ENCODE data around the gene ADAM22.
"Not testable (repeated sequence)": the region's sequence is repeated elsewhere in the genome, so short reads cannot be mapped to it uniquely, and the experiment has no call there.

The ADAM22 gene

DNA sequence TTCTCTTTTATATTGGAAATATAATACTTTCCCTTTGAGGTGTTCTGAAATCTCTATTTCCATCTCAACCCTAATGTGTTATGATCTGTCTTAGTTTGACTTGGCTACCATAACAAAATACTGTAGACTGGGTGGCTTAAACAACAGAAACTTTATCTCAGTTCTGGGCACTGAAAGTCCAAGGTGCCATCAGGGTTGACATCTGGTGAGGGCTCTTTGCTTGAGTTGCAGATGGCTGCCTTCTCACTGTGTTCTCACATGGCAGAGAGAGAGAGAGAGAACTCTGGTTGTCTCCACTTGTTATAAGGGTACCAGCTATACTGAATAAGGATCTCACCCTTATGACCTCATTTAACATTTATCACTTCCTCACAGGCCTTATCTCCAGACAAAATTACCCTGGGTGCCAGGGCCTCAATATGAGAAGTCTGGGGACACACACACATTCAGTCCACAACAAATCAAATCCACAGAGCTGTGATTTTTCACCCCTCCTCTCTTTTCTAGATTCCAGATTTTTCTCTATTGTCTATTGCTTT is 181.3 kb downstream of the ADAM22 start:
- DNase-seq, result no peak

DNA sequence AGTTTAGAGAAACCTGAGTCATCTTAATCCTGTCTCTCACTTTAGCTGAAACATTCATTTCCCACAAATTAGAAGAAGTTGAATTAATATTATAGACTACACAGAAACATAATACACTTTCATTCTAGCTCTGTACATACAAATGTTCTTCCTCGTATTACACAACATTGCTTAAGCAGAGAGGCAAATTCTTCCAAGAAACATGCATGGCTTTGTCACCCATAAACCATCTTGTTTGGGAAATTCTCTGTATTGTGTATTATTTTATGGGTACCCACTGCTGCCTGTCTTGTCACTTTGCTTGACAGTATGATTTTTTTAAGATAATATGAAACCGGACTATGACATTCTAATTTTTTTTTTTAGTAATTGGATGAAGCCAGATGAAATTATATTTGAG is 181.8 kb downstream of the ADAM22 start:
- no peak for DNase-seq

DNA sequence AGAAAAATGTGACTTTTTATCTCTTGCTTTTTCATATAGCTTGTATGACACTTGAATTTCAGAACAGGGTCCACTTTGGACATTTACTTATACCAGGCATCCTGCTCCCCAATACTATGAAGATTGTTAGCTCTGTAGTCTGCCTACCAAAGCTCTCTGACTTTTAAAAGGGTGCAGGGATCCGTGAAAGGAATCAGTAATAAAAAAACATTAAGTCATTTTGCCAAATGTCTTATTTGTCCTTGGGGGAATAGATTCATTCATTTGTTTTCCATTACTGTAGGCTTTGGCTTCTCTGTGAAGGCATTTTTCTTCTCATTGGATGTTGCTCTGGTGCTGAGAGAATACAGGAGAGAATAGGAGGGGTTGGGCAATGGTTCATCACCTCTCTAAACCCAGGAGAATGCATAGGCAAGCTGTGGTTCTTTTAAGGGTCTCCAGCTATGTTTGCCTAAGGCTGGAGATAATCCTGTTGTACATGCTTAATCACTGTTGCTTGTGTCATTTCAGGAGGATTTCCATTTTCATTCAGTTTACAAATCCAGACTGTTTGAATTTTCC is 182.3 kb downstream of the ADAM22 start:
- no peak for DNase-seq

DNA sequence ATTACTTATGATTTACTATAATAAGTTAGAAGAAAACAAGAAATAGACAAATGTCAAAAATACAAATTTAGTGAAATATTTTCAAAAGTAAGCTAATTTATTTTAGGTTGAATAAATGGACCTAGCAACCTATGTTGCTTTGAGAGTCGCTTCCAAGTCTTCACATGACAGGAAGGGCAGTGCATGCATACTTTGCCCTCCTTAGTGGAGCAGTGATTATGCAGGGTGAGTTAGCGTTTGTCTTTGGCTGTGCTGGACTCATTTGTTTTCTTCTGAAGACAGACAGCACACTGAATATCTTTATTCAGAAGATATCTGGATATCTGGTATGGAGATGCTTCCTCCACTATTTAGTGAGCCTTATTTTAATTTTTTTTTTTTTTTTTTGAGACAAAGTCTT is 183.3 kb downstream of the ADAM22 start:
- no peak for DNase-seq

DNA sequence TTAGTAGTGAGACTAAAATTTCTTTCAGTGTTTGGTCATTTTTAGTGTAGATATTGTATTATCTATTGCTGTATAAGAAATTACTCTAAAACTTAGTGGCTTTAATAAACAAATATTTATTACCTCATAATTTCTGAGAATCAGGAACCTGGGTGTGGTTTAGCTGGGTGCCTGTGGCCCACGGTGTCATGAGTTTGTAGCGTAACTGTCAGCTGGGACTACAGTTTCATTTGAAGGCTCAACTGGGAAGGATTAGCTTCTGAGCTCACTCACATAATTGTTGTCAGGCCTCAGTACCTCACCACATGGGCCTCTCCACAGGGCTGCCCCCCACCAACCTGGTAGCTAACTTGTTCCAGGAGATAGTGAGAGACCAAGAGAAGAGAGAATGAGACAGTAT is 187.3 kb downstream of the ADAM22 start:
- DNase-seq, result no peak

DNA sequence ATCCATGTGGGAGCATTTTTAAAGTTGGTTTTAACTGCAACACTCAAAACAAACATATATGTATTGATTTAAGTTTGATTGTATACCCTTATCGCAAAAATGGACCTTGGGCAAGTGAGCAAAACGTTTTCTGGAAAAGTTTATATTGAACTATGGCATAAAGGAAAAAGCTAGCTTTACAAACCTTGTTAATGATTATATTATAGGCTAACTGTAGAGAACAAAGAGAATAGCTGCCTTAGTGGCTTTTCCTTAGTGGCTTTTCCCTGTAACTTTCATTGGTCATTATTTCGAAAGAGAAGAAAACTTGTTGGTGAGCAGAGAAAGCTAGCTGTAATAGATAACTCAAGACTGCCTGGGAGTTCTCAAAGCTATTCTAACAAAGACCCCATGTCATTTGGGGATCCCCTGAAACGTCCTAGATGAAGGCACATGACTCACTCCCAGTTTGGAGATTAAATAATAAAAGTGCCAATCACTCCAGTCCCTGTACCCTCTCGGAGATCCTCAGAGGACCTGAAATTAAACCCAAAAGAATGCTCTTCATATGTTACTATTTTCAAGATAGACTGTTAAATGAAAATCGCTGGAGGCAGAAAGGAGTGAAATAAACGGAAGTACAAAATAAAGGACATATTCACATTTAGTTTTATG is 193.7 kb downstream of the ADAM22 start:
- no peak for DNase-seq

DNA sequence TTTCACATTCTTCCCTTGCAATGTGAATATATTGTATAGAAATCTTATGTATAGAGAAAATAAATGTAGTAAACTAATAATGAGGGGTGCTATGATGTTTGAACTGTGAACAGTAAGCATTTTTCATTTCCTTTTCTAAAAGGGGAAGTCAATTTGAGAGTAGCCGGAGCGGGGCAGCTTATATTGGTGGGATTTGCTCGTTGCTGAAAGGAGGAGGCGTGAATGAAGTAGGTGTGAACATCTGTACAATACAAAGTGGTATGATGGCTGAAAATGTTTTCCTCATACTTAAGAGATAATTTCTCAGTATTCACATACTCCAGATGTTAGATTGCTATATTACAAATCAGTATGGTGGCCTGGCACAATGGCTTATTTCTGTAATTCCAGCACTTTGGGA is 198.7 kb downstream of the ADAM22 start:
- DNase-seq, result no peak

DNA sequence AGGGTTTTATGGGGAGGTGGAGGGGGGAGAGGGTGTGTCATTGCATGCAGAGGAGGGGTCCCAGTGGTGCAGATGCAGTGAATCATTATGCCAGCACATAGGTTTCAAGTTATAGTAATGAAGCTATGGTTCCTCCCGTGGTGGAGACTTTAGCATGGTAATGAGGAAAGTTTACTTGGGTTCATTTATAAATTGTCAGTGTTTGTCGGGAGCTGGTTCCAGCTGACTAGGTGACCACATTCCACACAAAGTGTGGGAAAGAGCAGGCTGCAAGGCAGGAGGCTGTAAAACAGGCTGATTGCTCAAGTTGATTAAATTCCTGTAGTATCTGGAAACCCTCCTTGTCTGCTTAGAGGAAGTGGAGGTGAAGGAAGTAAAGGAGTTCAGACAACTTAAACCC is 206.9 kb downstream of the ADAM22 start:
- no peak for DNase-seq

DNA sequence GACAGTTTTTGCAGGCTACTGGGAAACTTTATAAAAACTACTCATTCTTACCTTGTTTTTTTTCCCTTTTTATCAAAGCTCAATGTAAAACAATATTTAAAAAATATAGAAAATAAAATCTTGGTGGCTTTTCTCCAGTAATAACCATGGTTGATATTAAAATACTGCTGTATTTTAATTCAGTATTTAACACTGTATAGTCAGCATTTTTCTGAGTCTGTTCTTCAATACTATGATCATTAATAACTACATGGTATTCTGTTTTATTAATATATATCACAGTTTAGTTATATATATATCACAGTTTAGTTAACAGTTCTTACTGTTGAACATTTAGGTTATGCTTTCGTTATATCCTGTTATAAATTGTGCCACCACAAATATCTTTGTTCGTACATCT is 207.4 kb downstream of the ADAM22 start:
- DNase-seq, result no peak

DNA sequence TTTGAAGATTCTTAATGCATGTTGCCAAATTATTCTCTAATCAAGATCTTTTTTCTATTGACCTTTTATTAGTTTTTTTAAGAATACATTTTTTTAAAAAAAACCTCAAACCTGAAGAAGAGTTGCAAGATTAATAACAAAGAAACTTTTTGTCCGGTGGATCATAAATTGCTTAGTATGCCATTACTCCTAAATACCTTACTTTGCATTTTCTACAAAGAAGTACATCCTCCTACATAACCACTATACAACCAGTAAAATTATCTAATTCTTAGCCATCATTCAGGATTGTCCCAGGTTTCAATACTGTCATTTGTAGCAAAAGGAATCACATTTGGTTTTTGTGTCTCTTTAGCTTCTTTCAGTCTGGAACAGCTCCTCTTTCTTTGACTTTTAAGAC is 207.9 kb downstream of the ADAM22 start:
- no peak for DNase-seq

DNA sequence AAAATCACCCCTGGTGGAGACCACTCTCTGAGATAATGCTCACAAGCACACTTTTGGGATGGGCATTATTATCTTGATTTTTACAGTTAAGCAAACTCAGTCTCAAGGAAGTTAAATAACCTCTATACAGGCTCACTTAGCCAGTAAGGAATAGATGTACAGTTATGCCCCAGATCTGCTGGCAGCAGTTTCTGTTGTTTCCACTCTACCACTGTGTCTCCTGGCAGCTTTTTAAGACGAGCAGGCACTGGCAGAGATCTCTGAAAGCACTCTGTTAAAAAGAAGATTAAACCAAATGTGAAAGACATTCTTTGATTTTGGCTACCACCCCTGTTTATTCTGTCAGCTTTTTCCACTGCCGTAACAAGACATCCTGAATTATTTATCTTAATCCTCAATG is 212.6 kb downstream of the ADAM22 start:
- peak in 1 of 2 donors; percentile 20 for DNase-seq

DNA sequence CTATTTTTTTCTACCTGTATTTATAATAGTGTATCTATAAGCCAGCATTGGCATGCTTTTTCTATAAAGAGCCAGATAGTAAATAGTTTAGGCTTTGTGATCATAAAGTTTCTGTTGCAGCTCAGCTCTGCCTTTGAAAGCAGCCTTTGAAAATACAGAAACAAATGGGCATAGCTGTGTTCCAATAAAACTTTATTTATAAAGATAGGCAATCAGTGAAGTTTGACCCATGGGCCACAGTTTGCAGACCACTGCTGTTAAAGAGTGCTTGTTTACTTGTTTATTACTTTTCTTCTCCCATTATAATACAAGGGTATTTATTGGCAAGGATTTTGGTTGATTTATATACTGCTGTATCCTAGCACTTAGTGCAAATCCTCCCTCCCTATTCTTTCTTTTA is 213.3 kb downstream of the ADAM22 start:
- DNase-seq, result no peak

DNA sequence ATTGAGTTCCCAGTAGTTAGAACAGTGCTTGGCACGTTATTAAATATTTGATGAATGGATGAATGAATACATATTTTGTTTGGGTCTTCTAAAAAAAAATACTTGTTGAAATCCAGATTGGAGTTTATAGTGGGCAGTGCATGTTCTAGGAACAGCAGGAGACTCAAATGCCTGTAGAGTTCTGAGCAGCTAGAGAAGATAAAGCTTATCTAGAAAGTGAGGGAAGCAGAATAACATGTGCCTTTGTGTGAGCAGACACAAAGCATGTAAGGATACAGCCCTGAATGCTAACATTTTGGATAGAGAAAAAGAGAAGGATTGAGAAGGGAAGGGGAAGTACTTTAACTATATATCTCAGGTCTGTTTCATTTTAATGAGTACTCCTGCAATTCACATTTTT is 213.9 kb downstream of the ADAM22 start:
- DNase-seq, result no peak

DNA sequence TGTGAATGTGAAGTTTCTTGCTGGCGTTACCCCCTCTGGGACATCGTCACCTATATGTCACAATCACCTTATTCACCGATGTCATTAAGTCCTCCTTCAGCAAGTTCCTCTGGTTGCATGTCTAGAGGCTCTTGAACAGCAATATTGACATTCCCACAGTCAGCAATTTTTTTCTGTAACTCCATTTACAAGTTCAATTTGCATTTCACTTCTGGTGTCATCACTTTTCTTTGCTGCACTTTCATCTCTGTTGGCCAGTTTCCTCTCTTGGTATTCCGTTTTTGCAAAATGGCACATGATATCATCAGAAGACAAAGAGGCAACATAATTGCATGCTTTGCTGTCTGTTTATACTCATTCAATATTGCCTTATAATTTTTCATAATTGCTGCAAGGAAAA is 216.0 kb downstream of the ADAM22 start:
- DNase-seq, result no peak

DNA sequence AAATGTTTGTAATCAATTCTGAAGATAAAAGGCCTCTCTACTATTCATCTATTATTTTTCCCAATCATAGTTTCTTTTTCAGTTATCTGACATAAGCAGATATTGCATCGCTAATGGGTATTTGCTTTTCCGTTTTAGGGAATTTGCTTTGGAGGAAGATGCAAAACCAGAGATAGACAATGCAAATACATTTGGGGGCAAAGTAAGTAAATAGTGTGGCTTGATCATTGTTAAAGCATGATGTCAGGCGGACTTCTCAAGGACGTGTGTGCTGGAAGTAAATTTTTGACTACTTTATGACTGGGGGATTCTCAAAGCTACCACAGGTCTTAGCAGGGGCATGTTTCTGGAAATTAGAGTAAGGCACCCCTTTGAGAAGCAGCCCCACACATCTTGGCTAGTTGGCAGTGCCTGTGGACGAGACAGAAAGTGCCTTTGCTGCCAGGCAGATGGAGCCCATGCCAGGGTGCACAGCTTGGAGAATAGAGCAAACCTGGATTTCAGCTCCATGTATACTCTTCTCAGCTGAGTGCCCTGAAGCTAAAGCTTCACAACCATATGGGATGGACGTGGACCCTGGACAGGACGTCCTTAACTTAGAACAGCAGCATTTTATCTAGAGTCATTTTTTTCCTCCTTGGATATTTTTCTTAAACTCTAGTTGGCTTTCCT is 217.2 kb downstream of the ADAM22 start:
- DNase-seq, result no peak

DNA sequence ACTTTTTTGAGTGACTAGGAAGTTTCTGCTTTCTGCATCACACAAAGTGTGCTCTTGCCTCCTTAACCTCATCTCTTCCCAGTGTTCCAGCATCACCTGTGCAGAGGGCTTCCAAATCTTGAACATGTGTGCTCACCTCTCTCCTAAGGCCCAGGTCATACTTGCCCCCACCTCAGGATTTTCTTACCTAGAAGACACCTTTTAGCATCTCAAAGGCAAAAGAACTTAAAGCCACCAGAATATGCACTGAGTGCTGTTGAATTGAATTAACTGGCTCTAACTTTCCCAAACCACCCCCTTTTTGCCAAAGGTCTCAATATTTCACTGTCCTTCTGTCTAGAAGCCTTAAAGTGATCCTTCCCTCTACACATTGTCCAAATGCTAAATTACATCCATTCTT is 219.3 kb downstream of the ADAM22 start:
- no peak for DNase-seq

DNA sequence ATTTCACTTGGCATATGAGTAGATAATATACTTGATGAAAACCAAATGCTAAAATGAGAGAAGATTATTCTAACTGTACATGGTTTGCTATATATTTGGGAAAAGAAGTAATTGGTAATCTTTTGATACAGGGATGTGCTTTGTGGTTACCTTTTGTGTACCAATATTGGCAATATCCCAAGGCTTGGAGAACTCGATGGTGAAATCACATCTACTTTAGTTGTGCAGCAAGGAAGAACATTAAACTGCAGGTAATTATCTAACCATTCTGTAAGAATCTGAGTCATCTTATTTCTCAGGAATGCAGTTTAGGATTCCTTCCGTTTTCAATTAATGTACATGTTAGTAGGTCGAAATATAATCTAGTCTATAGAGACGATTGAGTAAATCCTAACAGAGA is 221.7 kb downstream of the ADAM22 start:
- DNase-seq, result no peak

DNA sequence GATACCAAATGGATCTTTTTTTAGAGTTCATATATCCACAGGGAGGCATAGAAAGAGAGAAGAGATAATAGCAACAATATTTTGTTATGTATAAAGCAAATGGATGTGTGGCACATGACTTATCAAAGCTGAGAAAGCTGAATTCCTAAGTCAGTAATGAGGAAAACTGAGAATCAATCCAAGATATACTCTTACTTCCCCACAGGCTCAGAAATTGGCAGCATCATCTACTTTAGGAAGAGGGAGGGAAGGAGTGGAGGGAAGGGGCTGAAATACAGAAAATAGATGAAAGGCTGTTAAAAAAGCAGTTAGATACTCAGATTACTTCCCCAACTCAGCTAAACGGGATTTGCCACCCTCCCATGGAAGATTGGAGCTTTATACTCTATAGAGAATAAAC is 222.3 kb downstream of the ADAM22 start:
- DNase-seq, result no peak

DNA sequence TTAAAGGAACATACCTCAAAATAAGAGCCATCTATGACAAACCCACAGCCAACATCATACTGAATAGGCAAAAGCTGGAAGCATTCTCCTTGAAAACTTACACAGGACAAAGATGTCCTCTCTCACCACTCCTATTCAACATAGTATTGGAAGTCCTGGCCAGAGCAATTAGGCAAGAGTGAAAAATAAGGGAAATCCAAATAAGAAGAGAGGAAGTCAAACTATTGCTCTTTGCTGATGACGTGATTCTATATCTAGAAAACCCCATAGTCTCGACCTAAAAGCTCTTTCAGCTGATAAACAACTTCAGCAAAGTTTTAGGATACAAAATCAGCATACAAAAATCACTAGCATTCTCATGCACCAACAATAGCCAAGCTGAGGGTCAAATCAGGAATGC is 225.7 kb downstream of the ADAM22 start:
- DNase-seq, result not testable (repeated sequence)

DNA sequence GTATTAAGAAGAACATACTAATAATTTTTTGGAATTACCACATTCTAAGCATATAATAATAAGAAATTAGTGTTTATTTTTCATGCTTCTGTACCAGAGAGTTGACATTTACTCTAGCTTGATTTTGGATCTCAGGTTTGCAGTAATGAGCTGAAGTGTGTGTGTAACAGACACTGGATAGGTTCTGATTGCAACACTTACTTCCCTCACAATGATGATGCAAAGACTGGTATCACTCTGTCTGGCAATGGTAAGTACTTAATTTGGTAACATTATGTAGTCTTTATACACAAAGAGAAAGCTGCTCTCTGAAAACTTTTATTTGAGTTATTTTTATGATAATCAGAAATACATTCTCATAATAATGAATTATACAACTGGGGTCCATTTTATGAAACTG is 231.6 kb downstream of the ADAM22 start:
- no peak for DNase-seq

DNA sequence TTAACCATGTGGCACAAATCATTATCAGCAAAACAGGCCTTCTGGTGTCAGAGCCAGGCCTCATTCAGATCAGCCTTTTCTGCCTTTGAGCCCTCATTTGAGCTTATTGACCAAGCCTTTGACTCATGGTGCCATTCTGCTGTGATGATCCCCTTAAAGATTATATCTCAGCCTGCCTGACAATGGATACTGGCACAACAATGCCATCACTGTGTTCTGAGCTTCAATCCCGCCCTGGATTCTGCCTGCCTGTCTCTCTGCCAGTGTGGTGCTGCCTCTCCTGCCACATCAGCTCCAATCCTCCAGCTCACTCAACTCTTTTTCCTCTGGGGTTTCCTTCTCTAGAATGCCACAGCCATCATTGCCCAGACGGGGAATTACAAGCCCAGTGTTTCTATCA is 233.2 kb downstream of the ADAM22 start:
- peak; percentile 56 to 75 for DNase-seq

DNA sequence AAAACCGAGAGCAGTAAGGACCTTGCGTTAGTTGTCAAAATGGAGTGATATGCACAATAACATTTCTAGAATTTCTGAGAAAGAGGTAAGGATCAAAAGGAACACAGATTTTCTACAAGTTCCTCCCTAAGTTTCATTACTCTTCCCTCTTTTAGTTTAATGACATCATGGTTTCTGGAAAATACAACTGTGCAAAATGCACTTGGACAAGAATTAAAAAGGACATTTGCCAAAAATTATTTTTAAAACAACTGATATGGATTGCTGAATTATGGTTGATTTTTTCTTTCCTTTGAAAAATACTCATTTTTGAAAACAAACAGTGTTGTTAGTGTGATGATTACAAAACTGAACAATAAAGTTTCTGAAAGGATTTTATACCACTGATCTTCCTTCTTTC is 233.7 kb downstream of the ADAM22 start:
- DNase-seq, result no peak

DNA sequence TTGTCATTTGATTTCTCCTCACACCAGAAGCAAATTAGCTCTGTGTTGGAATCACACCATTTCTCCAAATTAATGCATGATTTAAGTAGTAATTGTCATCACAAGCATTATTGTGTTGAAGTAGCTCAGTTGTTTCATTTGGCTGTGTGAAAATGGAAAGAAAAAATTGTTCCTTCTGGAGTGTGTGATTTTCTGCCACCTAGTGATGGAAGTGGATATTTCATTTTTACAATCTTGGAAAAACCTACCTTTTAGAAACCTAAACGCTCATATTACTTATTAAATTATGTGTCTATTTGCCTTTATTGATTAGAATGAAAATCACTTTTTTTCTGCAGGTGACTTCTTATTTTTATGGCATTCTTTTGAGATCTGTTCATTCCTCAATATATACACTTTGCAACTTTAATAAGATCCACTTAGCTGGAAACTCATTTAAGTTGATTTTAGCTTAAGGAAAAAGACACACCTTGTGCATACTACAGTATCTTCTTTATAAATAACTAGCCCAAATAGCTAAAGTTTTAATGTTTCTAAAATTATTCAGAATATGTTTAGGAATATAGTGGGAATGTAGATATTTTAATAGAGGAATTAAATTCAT is 235.8 kb downstream of the ADAM22 start:
- DNase-seq, result peak in 1 of 2 donors; percentile 60

DNA sequence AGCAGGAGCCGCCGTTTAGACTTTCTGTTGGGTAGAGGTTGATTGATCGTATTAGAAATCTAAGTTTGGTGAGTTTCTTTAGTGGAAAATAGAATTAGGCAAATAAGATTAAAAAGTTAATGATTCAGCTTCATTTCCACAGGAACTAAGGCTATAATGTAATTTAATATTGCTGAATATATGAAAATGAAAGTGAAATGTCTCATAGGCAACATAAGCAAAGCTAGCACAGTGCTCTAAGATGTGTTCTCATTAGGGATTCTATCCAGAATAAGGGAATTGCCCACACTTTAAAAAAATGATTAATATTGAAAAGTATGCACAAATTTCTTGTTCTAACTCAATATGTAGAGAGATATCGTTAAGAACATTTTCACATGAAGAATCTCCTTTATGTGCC is 238.8 kb downstream of the ADAM22 start:
- no peak for DNase-seq

Data from hippocampal formation (tissue), 2 donors.